PC-3 (cell line): ENCODE data around the gene NPB. TPM values are rescaled to one million over a fixed set of nuclear protein-coding genes. Genes with fewer than 3 reads are reported as not detected.

Experiments used
- ATAC-seq: fragments of 200-7000 bp; cut with Tn5 transposase; 2 replicates; pipeline ENCODE4 v1.9.1; 2020; ENCODE audit warnings: mild to moderate bottlenecking, moderate library complexity
- BruUV-seq: library from RNA; stranded (reverse); fragments of 400-500 nt; replicated peaks from 2 replicates; lab custom pipeline; 2021; lab: Mats Ljungman, UMichigan
- CTCF ChIA-PET: fragments of 300-600 bp; sonication (Branson Sonifier 250); formaldehyde crosslinking; loops from one replicate; lab custom pipeline; 2022; ENCODE audit warnings: antibody characterized with exemption; lab: Charles Lee
- POLR2A ChIA-PET: fragments of 300-600 bp; sonication (Branson Sonifier 250); formaldehyde crosslinking; loops from one replicate; lab custom pipeline; 2022; ENCODE audit warnings: antibody characterized with exemption; ENCODE audit not compliant: unreplicated experiment; lab: Charles Lee
- DNase-seq: peaks from one replicate; pipeline ENCODE4 v3.0.0-alpha.2; 2015
- H2AFZ ChIP-seq: fragments of 300-600 bp; sonication (generic); 2 replicates; pipeline ENCODE4 v1.6.0; 2016; ENCODE audit warnings: antibody characterized with exemption, low read length
- H3F3A ChIP-seq: fragments of 300-600 bp; sonication (generic); one replicate; pipeline ENCODE4 v1.6.0; 2017; ENCODE audit warnings: antibody characterized with exemption, low read length, control low read depth, mild to moderate bottlenecking; ENCODE audit not compliant: unreplicated experiment
- H3K27ac ChIP-seq: fragments of 300-600 bp; sonication (generic); 2 replicates; pipeline ENCODE4 v1.5.1; 2016; ENCODE audit warnings: mild to moderate bottlenecking, low read length
- H3K27me3 ChIP-seq: fragments of 300-600 bp; sonication (generic); 2 replicates; pipeline ENCODE4 v1.6.1; 2016; ENCODE audit warnings: low read length, mixed read lengths
- H3K36me3 ChIP-seq: fragments of 300-600 bp; sonication (generic); 2 replicates; pipeline ENCODE4 v1.6.1; 2016; ENCODE audit warnings: low read depth, mixed run types, low read length, mixed read lengths
- H3K4me1 ChIP-seq: fragments of 300-600 bp; sonication (generic); 2 replicates; pipeline ENCODE4 v1.5.1; 2016; ENCODE audit warnings: low read length; ENCODE audit not compliant: insufficient read depth
- H3K4me2 ChIP-seq: fragments of 300-600 bp; sonication (generic); 2 replicates; pipeline ENCODE4 v1.6.0; 2016; ENCODE audit warnings: low read length
- H3K4me3 ChIP-seq: fragments of 300-600 bp; sonication (generic); 2 replicates; pipeline ENCODE4 v1.5.1; 2016; ENCODE audit warnings: mild to moderate bottlenecking, low read length, mixed read lengths
- H3K79me2 ChIP-seq: fragments of 300-600 bp; sonication (generic); 2 replicates; pipeline ENCODE4 v1.6.1; 2017; ENCODE audit warnings: low read length, mixed read lengths
- H3K9ac ChIP-seq: fragments of 300-600 bp; sonication (generic); 2 replicates; pipeline ENCODE4 v1.6.0; 2016; ENCODE audit warnings: mild to moderate bottlenecking, low read length
- H3K9me2 ChIP-seq: fragments of 300-600 bp; sonication (generic); replicated peaks from 2 replicates; pipeline ENCODE4 v1.6.1; 2016; ENCODE audit warnings: mixed run types, low read length, mixed read lengths
- H3K9me3 ChIP-seq: fragments of 300-600 bp; sonication (generic); 2 replicates; pipeline ENCODE4 v1.6.1; 2016; ENCODE audit warnings: low read length, mixed read lengths
- H4K20me1 ChIP-seq: fragments of 300-600 bp; sonication (generic); 2 replicates; pipeline ENCODE4 v1.6.1; 2016; ENCODE audit warnings: low read length, mixed read lengths
- CTCF ChIP-seq: fragments of 300-600 bp; sonication (generic); conservative IDR thresholded peaks from 2 replicates; pipeline ENCODE4 v1.5.1; 2017; ENCODE audit warnings: antibody characterized with exemption, low read depth, mild to moderate bottlenecking, low read length
- EZH2 ChIP-seq: fragments of 300-600 bp; sonication (generic); IDR thresholded peaks from one replicate; pipeline ENCODE4 v1.6.1; 2017; ENCODE audit warnings: antibody characterized with exemption, mild to moderate bottlenecking, low read length; ENCODE audit not compliant: unreplicated experiment
- EZH2phosphoT487 ChIP-seq: fragments of 300-600 bp; sonication (generic); IDR thresholded peaks from 2 replicates; pipeline ENCODE4 v1.6.1; 2018; ENCODE audit warnings: mild to moderate bottlenecking, antibody characterized with exemption, low read length, borderline replicate concordance
- intact Hi-C: fragments of 100-400 bp; cut with micrococcal nuclease; formaldehyde crosslinking; loops from 2 replicates; pipeline ENCODE4 v1.9.0; 2023
- total RNA-seq: library from RNA; depleted of rRNA; stranded (reverse); fragments of >200 nt; gene quantifications from 2 replicates; pipeline ENCODE4 v1.2.3, GENCODE V29; 2014

The NPB gene
- total RNA-seq, 1 experiment from 2014 or later, result 0.07 TPM

- no peaks in the 10 kb centered on the region for H4K20me1 ChIP-seq
- CTCF ChIA-PET, result no interaction called here
- intact Hi-C loops, result no loop called here
- H3K27me3 ChIP-seq, result no peaks in the 10 kb centered on the region
- H3K79me2 ChIP-seq, result no peaks in the 10 kb centered on the region
- no peak overlapping the region for H3K27ac ChIP-seq
- H3K9me3 ChIP-seq, result no peaks in the 10 kb centered on the region
- BruUV-seq, result no TSS peak
- H3F3A ChIP-seq, result no peaks in the 10 kb centered on the region
- H2AFZ ChIP-seq, result no peak overlapping the region
- ATAC-seq, result no peak
- POLR2A ChIA-PET, result no interaction called here
- H3K9me2 ChIP-seq, result no peaks in the 10 kb centered on the region
- no peak for TF ChIP-seq EZH2
- no peaks in the 10 kb centered on the region for H3K4me1 ChIP-seq
- H3K4me3 ChIP-seq, result no peak overlapping the region
- H3K36me3 ChIP-seq, result no peaks in the 10 kb centered on the region
- no peak overlapping the region for H3K9ac ChIP-seq
- DNase-seq, result no peak
- H3K4me2 ChIP-seq, result no peak overlapping the region
These were observed 46.8 kb downstream of the NPB start for GRCh38 chr17:81948635-81949378.

- Histone ChIP-seq H3K79me2 (no peaks in the 10 kb centered on the region), H3K36me3 (no peaks in the 10 kb centered on the region), H3K27ac (no peak overlapping the region), H3K9me3 (no peaks in the 10 kb centered on the region), H2AFZ (no peak overlapping the region), H3K4me2 (no peak overlapping the region), H3K27me3 (no peaks in the 10 kb centered on the region), H3K4me1 (no peaks in the 10 kb centered on the region), H3K9me2 (no peaks in the 10 kb centered on the region), H3K4me3 (no peak overlapping the region), H3F3A (no peaks in the 10 kb centered on the region), H3K9ac (no peak overlapping the region), H4K20me1 (no peaks in the 10 kb centered on the region)
- ChIA-PET CTCF (no interaction called here), POLR2A (interaction anchor here (0.6 kb wide), 1 partner anchor 215 kb away, joined by 10 read pairs; no protein-coding TSS in a partner anchor)
- ATAC-seq (no peak), DNase-seq (no peak)
- intact Hi-C loops, result no loop called here
- TF ChIP-seq EZH2 (no peak), EZH2phosphoT487 (no peak), CTCF (no peak)
- BruUV-seq, result no TSS peak
These were observed 48.5 kb downstream of the NPB start for GRCh38 chr17:81950501-81950900.

GRCh38 chr17:81951785-81952684 is 50.0 kb downstream of the NPB start:
- ChIA-PET POLR2A (no interaction called here), CTCF (no interaction called here)
- no peak overlapping the region for H3K4me2 ChIP-seq

More at GRCh38 chr17:81951785-81952684, 50.0 kb downstream of the NPB start:
- H3K4me1 ChIP-seq, result no peaks in the 10 kb centered on the region
- no peaks in the 10 kb centered on the region for H3K9me3 ChIP-seq
- no peak for TF ChIP-seq EZH2phosphoT487
- no peak for TF ChIP-seq EZH2
- TF ChIP-seq CTCF, result no peak
- H4K20me1 ChIP-seq, result no peaks in the 10 kb centered on the region
- H3K36me3 ChIP-seq, result no peaks in the 10 kb centered on the region
- H3K27me3 ChIP-seq, result no peaks in the 10 kb centered on the region
- intact Hi-C loops, result no loop called here
- no peak overlapping the region for H3K4me3 ChIP-seq
- H3K79me2 ChIP-seq, result no peaks in the 10 kb centered on the region
- H2AFZ ChIP-seq, result no peak overlapping the region
- BruUV-seq, result no TSS peak
- H3F3A ChIP-seq, result no peaks in the 10 kb centered on the region
- ATAC-seq, result no peak
- no peak for DNase-seq
- H3K9me2 ChIP-seq, result no peaks in the 10 kb centered on the region
- H3K9ac ChIP-seq, result no peak overlapping the region
- H3K27ac ChIP-seq, result no peak overlapping the region
